HepG2 (cell line): ENCODE measurements around the gene USP2. TPM values are rescaled to one million over a fixed set of nuclear protein-coding genes. Genes with fewer than 3 reads are reported as not detected.

Experiments used
- ATF7 ChIP-seq, 2 experiments: fragments of 450-650 bp in 1 of 2; sonication (generic) in 1 of 2; formaldehyde crosslinking in 1 of 2; IDR thresholded peaks; 2 replicates each; pipeline versions ENCODE4 v1.4.0 to v1.6.1; 2016 to 2020; ENCODE audit warnings: antibody characterized with exemption in 1 of 2, mild to moderate bottlenecking in 1 of 2, missing genetic modification reagents in 1 of 2
- DMAP1 ChIP-seq: IDR thresholded peaks from 2 replicates; pipeline ENCODE4 v1.6.1; 2016
- ETV6 ChIP-seq: sonication (generic); formaldehyde crosslinking; conservative IDR thresholded peaks from 2 replicates; pipeline ENCODE4 v1.4.0; 2020; ENCODE audit warnings: missing genetic modification reagents
- FOXK2 ChIP-seq: fragments of 450-650 bp; IDR thresholded peaks from 2 replicates; pipeline ENCODE4 v1.6.1; 2016
- IKZF1 ChIP-seq: fragments of 450-650 bp; IDR thresholded peaks from 2 replicates; pipeline ENCODE4 v1.7.1; 2016
- IKZF4 ChIP-seq: sonication (generic); formaldehyde crosslinking; IDR thresholded peaks from 2 replicates; pipeline ENCODE4 v1.5.1; 2020; ENCODE audit warnings: borderline replicate concordance, mild to moderate bottlenecking, low read depth, missing genetic modification reagents; ENCODE audit errors: not compliant biosample characterization
- JUND ChIP-seq: sonication (generic); formaldehyde crosslinking; IDR thresholded peaks from 2 replicates; pipeline ENCODE4 v1.8.0; 2022; ENCODE audit warnings: mild to moderate bottlenecking, missing genetic modification reagents
- KLF11 ChIP-seq: IDR thresholded peaks from 2 replicates; pipeline ENCODE4 v1.6.1; 2016; ENCODE audit warnings: missing compliant biosample characterization
- MIXL1 ChIP-seq: IDR thresholded peaks from 2 replicates; pipeline ENCODE4 v1.6.1; 2016
- MTF2 ChIP-seq: sonication (generic); formaldehyde crosslinking; IDR thresholded peaks from 2 replicates; pipeline ENCODE4 v1.5.0; 2020; ENCODE audit warnings: missing genetic modification reagents, borderline replicate concordance
- NR2F2 ChIP-seq: IDR thresholded peaks from 2 replicates; pipeline ENCODE4 v1.6.1; 2012; ENCODE audit warnings: low read depth, inconsistent platforms, borderline replicate concordance
- PAWR ChIP-seq: sonication (generic); formaldehyde crosslinking; IDR thresholded peaks from 2 replicates; pipeline ENCODE4 v1.4.0; 2020; ENCODE audit warnings: missing genetic modification reagents, mild to moderate bottlenecking, borderline replicate concordance
- PCBP2 ChIP-seq: fragments of 200-400 bp; formaldehyde crosslinking; optimal IDR thresholded peaks from 2 replicates; pipeline ENCODE3; 2018; ENCODE audit warnings: low read length, low read depth; ENCODE audit not compliant: poor library complexity, severe bottlenecking
- POLR2AphosphoS5 ChIP-seq: IDR thresholded peaks from 2 replicates; pipeline ENCODE4 v1.6.1; 2012; ENCODE audit warnings: low read depth, low read length
- RAD21 ChIP-seq: fragments of 450-650 bp; formaldehyde crosslinking; IDR thresholded peaks from 2 replicates; pipeline ENCODE4 v1.5.0; 2020; ENCODE audit warnings: mild to moderate bottlenecking
- SRY ChIP-seq: sonication (generic); formaldehyde crosslinking; IDR thresholded peaks from 2 replicates; pipeline ENCODE4 v1.8.0; 2022; ENCODE audit warnings: mild to moderate bottlenecking, missing genetic modification reagents
- SSRP1 ChIP-seq: IDR thresholded peaks from 2 replicates; pipeline ENCODE4 v1.6.1; 2016; ENCODE audit warnings: control low read depth
- TCF7L2 ChIP-seq: IDR thresholded peaks from 2 replicates; pipeline ENCODE4 v1.6.1; 2011; ENCODE audit warnings: mild to moderate bottlenecking, low read depth, low read length, moderate library complexity
- ZNF260 ChIP-seq: sonication (generic); formaldehyde crosslinking; IDR thresholded peaks from 2 replicates; pipeline ENCODE4 v1.4.0; 2020; ENCODE audit warnings: missing genetic modification reagents, low read depth, mild to moderate bottlenecking, borderline replicate concordance
- ZNF274 ChIP-seq: sonication (generic); formaldehyde crosslinking; IDR thresholded peaks from 2 replicates; pipeline ENCODE4 v1.5.1; 2020; ENCODE audit warnings: mild to moderate bottlenecking, missing genetic modification reagents
- ZNF326 ChIP-seq: sonication (generic); formaldehyde crosslinking; IDR thresholded peaks from 2 replicates; pipeline ENCODE4 v1.4.0; 2020; ENCODE audit warnings: missing genetic modification reagents, borderline replicate concordance
- ZNF7 ChIP-seq: IDR thresholded peaks from 2 replicates; pipeline ENCODE4 v1.6.1; 2016; ENCODE audit warnings: missing biosample characterization, missing genetic modification reagents
- ZNF772 ChIP-seq: sonication (generic); formaldehyde crosslinking; IDR thresholded peaks from 2 replicates; pipeline ENCODE4 v1.5.0; 2020; ENCODE audit warnings: mild to moderate bottlenecking, missing genetic modification reagents
- ZNF879 ChIP-seq: sonication (generic); formaldehyde crosslinking; IDR thresholded peaks from 2 replicates; pipeline ENCODE4 v1.8.1; 2023; ENCODE audit warnings: missing genetic modification reagents
- polyA plus RNA-seq, 8 experiments: library from polyadenylated mRNA; depleted of rRNA in 3 of 8; stranded (reverse) in 7 of 8; unstranded in 1 of 8; fragments of >200 nt; fragmentation: Illumina TruSeq in 4 of 8; extraction: Trizol in 4 of 8; gene quantifications; 2 replicates each; pipeline versions ENCODE4 v1.2.1 to v1.2.3, GENCODE V29; 2011 to 2016; ENCODE audit warnings: low read depth in 4 of 8, missing spikeins in 1 of 8, mixed read lengths in 1 of 8; ENCODE audit not compliant: insufficient read depth in 1 of 8
- total RNA-seq, 5 experiments: library from RNA; depleted of rRNA; stranded (reverse); fragments of >200 nt; fragmentation: Illumina TruSeq; extraction: Trizol; gene quantifications; 2 replicates each; pipeline ENCODE4 v1.2.3, GENCODE V29; 2016; ENCODE audit warnings: low read depth in 1 of 5
- TF ChIP-seq, protein P1 (sequence below): sonication (generic); formaldehyde crosslinking; IDR thresholded peaks from 2 replicates; pipeline ENCODE4 v1.8.0; 2022; ENCODE audit warnings: mild to moderate bottlenecking, missing genetic modification reagents, borderline replicate concordance
- TF ChIP-seq, protein P2 (sequence below), 2 experiments: fragments of 450-650 bp in 1 of 2; sonication (generic) in 1 of 2; formaldehyde crosslinking; IDR thresholded peaks; 2 replicates each; pipeline versions ENCODE4 v1.5.0 to v1.8.0; 2020 to 2022; ENCODE audit warnings: mild to moderate bottlenecking in 1 of 2, missing genetic modification reagents in 1 of 2
- TF ChIP-seq, protein P3 (sequence below): IDR thresholded peaks from 2 replicates; pipeline ENCODE4 v1.4.0; 2020; ENCODE audit warnings: mild to moderate bottlenecking, missing genetic modification reagents

The USP2 gene
- total and polyA plus RNA-seq, 2 of the 13 experiments (the other 11 are each of a cell fraction or from before 2014, with no cell fraction given) = 2.5 to 6.0 TPM

DNA sequence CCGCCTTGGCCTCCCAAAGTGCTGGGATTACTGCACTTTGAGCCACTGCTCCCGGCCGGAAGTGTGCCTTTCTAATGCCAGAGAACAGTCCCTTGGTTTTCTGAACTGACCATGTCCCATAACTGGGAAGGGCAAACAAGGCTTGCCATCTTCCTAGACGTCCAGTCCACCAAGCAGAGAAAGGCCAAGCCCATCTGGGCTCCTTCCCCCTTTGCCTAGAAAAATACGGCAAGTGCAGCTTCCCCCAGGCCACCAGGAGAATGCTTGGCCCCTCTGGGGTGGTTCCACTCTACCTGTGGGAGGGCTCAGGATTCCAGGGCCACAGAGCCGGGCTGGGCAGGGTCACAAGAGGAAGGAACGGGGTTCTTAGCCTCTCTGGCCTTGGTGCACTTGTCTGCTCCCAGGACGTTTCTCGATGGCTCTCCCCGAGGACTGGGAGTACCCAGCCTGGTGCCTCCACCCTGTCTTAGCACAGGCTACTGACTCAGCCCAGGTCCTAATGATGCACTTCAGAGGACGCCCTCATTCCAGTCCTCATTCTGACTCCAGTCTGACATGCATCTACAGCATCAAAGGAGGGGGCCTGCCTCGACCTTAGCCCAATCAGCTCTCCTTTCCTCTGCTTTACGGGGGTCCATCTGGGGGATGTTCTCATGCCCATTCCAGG, 1.2 kb downstream of the USP2 start (continued):
- TF ChIP-seq TCF7L2 (no peak), FOXK2 (no peak), ZNF260 (CRISPR knock-in tag) (no peak), ATF7 (IDR thresholded peaks at IDR 0.05) (no peak), ATF7 (CRISPR knock-in tag; IDR thresholded peaks at IDR 0.05) (no peak), PAWR (CRISPR knock-in tag) (no peak), POLR2AphosphoS5 (0 out of 2 replicates have a peak, but pooled peaks have one; percentile 28), PCBP2 (no peak), KLF11 (no peak), IKZF1 (no peak), SRY (0 out of 2 replicates have a peak, but pooled peaks have one; percentile 29), JUND (CRISPR knock-in tag) (no peak), IKZF4 (CRISPR knock-in tag) (peak; percentile 78), MTF2 (CRISPR knock-in tag) (no peak), RAD21 (CRISPR knock-in tag) (no peak), SSRP1 (CRISPR knock-in tag) (no peak), NR2F2 (no peak), ETV6 (no peak), ZNF274 (CRISPR knock-in tag) (0 out of 2 replicates have a peak, but pooled peaks have one; percentile 16), ZNF879 (CRISPR knock-in tag) (no peak), ZNF7 (no peak), ZNF326 (CRISPR knock-in tag) (no peak), ZNF772 (CRISPR knock-in tag) (0 out of 2 replicates have a peak, but pooled peaks have one; percentile 53), MIXL1 (CRISPR knock-in tag) (no peak), DMAP1 (CRISPR knock-in tag) (peak; percentile 31; the same call in 1 of the 2 replicates)
- TF ChIP-seq, protein P1, sequence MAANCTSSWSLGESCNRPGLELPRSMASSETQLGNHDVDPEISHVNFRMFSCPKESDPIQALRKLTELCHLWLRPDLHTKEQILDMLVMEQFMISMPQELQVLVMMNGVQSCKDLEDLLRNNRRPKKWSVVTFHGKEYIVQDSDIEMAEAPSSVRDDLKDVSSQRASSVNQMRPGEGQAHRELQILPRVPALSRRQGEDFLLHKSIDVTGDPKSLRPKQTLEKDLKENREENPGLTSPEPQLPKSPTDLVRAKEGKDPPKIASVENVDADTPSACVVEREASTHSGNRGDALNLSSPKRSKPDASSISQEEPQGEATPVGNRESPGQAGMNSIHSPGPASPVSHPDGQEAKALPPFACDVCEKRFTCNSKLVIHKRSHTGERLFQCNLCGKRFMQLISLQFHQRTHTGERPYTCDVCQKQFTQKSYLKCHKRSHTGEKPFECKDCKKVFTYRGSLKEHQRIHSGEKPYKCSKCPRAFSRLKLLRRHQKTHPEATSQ (CRISPR knock-in tag) = no peak
- TF ChIP-seq, protein P2, sequence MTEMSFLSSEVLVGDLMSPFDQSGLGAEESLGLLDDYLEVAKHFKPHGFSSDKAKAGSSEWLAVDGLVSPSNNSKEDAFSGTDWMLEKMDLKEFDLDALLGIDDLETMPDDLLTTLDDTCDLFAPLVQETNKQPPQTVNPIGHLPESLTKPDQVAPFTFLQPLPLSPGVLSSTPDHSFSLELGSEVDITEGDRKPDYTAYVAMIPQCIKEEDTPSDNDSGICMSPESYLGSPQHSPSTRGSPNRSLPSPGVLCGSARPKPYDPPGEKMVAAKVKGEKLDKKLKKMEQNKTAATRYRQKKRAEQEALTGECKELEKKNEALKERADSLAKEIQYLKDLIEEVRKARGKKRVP (CRISPR knock-in tag; IDR thresholded peaks at IDR 0.05) = no peak
- TF ChIP-seq, protein P3, sequence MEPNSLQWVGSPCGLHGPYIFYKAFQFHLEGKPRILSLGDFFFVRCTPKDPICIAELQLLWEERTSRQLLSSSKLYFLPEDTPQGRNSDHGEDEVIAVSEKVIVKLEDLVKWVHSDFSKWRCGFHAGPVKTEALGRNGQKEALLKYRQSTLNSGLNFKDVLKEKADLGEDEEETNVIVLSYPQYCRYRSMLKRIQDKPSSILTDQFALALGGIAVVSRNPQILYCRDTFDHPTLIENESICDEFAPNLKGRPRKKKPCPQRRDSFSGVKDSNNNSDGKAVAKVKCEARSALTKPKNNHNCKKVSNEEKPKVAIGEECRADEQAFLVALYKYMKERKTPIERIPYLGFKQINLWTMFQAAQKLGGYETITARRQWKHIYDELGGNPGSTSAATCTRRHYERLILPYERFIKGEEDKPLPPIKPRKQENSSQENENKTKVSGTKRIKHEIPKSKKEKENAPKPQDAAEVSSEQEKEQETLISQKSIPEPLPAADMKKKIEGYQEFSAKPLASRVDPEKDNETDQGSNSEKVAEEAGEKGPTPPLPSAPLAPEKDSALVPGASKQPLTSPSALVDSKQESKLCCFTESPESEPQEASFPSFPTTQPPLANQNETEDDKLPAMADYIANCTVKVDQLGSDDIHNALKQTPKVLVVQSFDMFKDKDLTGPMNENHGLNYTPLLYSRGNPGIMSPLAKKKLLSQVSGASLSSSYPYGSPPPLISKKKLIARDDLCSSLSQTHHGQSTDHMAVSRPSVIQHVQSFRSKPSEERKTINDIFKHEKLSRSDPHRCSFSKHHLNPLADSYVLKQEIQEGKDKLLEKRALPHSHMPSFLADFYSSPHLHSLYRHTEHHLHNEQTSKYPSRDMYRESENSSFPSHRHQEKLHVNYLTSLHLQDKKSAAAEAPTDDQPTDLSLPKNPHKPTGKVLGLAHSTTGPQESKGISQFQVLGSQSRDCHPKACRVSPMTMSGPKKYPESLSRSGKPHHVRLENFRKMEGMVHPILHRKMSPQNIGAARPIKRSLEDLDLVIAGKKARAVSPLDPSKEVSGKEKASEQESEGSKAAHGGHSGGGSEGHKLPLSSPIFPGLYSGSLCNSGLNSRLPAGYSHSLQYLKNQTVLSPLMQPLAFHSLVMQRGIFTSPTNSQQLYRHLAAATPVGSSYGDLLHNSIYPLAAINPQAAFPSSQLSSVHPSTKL = no peak; the same call in 1 of the 2 replicates
